IPS-18c (cell line): Measurements from ENCODE around the gene CCDC92B.

Experiments used
- H3K4me3 ChIP-seq: 2 replicates; pipeline ENCODE4 v1.7.0; 2013; ENCODE audit warnings: low read depth, mild to moderate bottlenecking, low read length, moderate library complexity; ENCODE audit not compliant: insufficient read depth
- H3K9me3 ChIP-seq: one replicate; pipeline ENCODE4 v1.6.1; 2013; ENCODE audit warnings: mild to moderate bottlenecking, low read length, moderate library complexity; ENCODE audit not compliant: control insufficient read depth, insufficient read depth

The CCDC92B gene

GRCh38 chr17:2710071-2710802, 39.2 kb downstream of the CCDC92B start:
- peak overlapping the region; percentile 64 for H3K4me3 ChIP-seq

GRCh38 chr17:2709183-2709661, 40.2 kb downstream of the CCDC92B start:
- H3K4me3 ChIP-seq: no peak overlapping the region; the same call in 1 of the 2 replicates
- no peaks in the 10 kb centered on the region for H3K9me3 ChIP-seq

More at GRCh38 chr17:2710071-2710802, 39.2 kb downstream of the CCDC92B start:
- no peaks in the 10 kb centered on the region for H3K9me3 ChIP-seq

GRCh38 chr17:2708585-2709182, 40.8 kb downstream of the CCDC92B start:
- no peaks in the 10 kb centered on the region for H3K9me3 ChIP-seq
- H3K4me3 ChIP-seq: no peak overlapping the region

- no peak overlapping the region for H3K4me3 ChIP-seq
- H3K9me3 ChIP-seq: no peaks in the 10 kb centered on the region
Observed at GRCh38 chr17:2707721-2708584, 41.5 kb downstream of the CCDC92B start.

GRCh38 chr17:2706911-2707510, 42.4 kb downstream of the CCDC92B start:
- Histone ChIP-seq H3K4me3 (no peak overlapping the region), H3K9me3 (no peaks in the 10 kb centered on the region)

GRCh38 chr17:2705888-2706795, 43.3 kb downstream of the CCDC92B start:
- Histone ChIP-seq H3K9me3 (no peaks in the 10 kb centered on the region), H3K4me3 (no peak overlapping the region)

- Histone ChIP-seq H3K4me3 (no peak overlapping the region), H3K9me3 (no peaks in the 10 kb centered on the region)
Observed at GRCh38 chr17:2705263-2705662, 44.2 kb downstream of the CCDC92B start.

GRCh38 chr17:2704890-2705248, 44.6 kb downstream of the CCDC92B start:
- Histone ChIP-seq H3K9me3 (no peaks in the 10 kb centered on the region), H3K4me3 (no peak overlapping the region)

GRCh38 chr17:2704031-2704889, 45.2 kb downstream of the CCDC92B start:
- Histone ChIP-seq H3K4me3 (no peak overlapping the region), H3K9me3 (no peaks in the 10 kb centered on the region)

- no peaks in the 10 kb centered on the region for H3K9me3 ChIP-seq
- no peak overlapping the region for H3K4me3 ChIP-seq
Observed at GRCh38 chr17:2703606-2704005, 45.8 kb downstream of the CCDC92B start.

GRCh38 chr17:2703181-2703580, 46.3 kb downstream of the CCDC92B start:
- Histone ChIP-seq H3K4me3 (no peak overlapping the region), H3K9me3 (no peaks in the 10 kb centered on the region)

GRCh38 chr17:2701996-2702741, 47.3 kb downstream of the CCDC92B start:
- Histone ChIP-seq H3K4me3 (no peak overlapping the region), H3K9me3 (no peaks in the 10 kb centered on the region)

GRCh38 chr17:2701161-2701995, 48.1 kb downstream of the CCDC92B start:
- no peaks in the 10 kb centered on the region for H3K9me3 ChIP-seq

GRCh38 chr17:2700491-2701141, 48.8 kb downstream of the CCDC92B start:
- Histone ChIP-seq H3K4me3 (no peak overlapping the region), H3K9me3 (no peaks in the 10 kb centered on the region)

More at GRCh38 chr17:2701161-2701995, 48.1 kb downstream of the CCDC92B start:
- no peak overlapping the region for H3K4me3 ChIP-seq
